GM23248 (cell line): Measurements from ENCODE around the gene CETP. TPM values are rescaled to one million over a fixed set of nuclear protein-coding genes. Genes with fewer than 3 reads are reported as not detected.

ENCODE experiments used
- DNase-seq: peaks from one replicate; pipeline ENCODE4 v3.0.0-alpha.2; 2015
- H2AFZ ChIP-seq: fragments of 200-600 bp; sonication (generic); 2 replicates; pipeline ENCODE4 v1.6.1; 2016; ENCODE audit warnings: antibody characterized with exemption
- H3F3A ChIP-seq: fragments of 200-600 bp; sonication (generic); 2 replicates; pipeline ENCODE4 v1.6.1; 2016; ENCODE audit warnings: mild to moderate bottlenecking, antibody characterized with exemption, mixed run types; ENCODE audit not compliant: insufficient read depth
- H3K27ac ChIP-seq: fragments of 200-600 bp; sonication (generic); 2 replicates; pipeline ENCODE4 v1.5.1; 2016; ENCODE audit warnings: mild to moderate bottlenecking
- H3K27me3 ChIP-seq: fragments of 200-600 bp; sonication (generic); replicated peaks from 2 replicates; pipeline ENCODE4 v1.6.1; 2016; ENCODE audit warnings: mild to moderate bottlenecking; ENCODE audit not compliant: insufficient read depth
- H3K36me3 ChIP-seq: fragments of 200-600 bp; sonication (generic); 2 replicates; pipeline ENCODE4 v1.6.1; 2016; ENCODE audit warnings: low read depth, mild to moderate bottlenecking
- H3K4me1 ChIP-seq: fragments of 200-600 bp; sonication (generic); 2 replicates; pipeline ENCODE4 v1.6.1; 2016; ENCODE audit warnings: mild to moderate bottlenecking; ENCODE audit not compliant: insufficient read depth
- H3K4me2 ChIP-seq: fragments of 200-600 bp; sonication (generic); one replicate; pipeline ENCODE4 v1.6.1; 2016; ENCODE audit warnings: mild to moderate bottlenecking; ENCODE audit not compliant: unreplicated experiment
- H3K4me3 ChIP-seq: fragments of 200-600 bp; sonication (generic); 2 replicates; pipeline ENCODE4 v1.5.1; 2016; ENCODE audit warnings: mild to moderate bottlenecking
- H3K79me2 ChIP-seq: fragments of 200-600 bp; sonication (generic); 2 replicates; pipeline ENCODE4 v1.6.1; 2016; ENCODE audit warnings: mild to moderate bottlenecking; ENCODE audit not compliant: insufficient read depth
- H3K9ac ChIP-seq: fragments of 200-600 bp; sonication (generic); 2 replicates; pipeline ENCODE4 v1.6.1; 2016; ENCODE audit warnings: mild to moderate bottlenecking
- H3K9me2 ChIP-seq: fragments of 200-600 bp; sonication (generic); 2 replicates; pipeline ENCODE4 v1.6.1; 2016; ENCODE audit warnings: mixed run types, mild to moderate bottlenecking, moderate library complexity; ENCODE audit not compliant: insufficient read depth
- H3K9me3 ChIP-seq: fragments of 200-600 bp; sonication (generic); one replicate; pipeline ENCODE4 v1.6.1; 2017; ENCODE audit warnings: low read depth
- H4K20me1 ChIP-seq: fragments of 200-600 bp; sonication (generic); 2 replicates; pipeline ENCODE4 v1.6.0; 2016; ENCODE audit not compliant: insufficient read depth
- EZH2 ChIP-seq: fragments of 200-600 bp; sonication (generic); IDR thresholded peaks from 2 replicates; pipeline ENCODE4 v1.6.1; 2018; ENCODE audit warnings: antibody characterized with exemption, mild to moderate bottlenecking; ENCODE audit not compliant: insufficient read depth, poor library complexity, severe bottlenecking
- EZH2phosphoT487 ChIP-seq: fragments of 200-600 bp; sonication (generic); IDR thresholded peaks from 2 replicates; pipeline ENCODE4 v1.6.1; 2018; ENCODE audit warnings: antibody characterized with exemption, moderate library complexity, mild to moderate bottlenecking, low read depth; ENCODE audit not compliant: insufficient read depth
- WGBS, 2 experiments: methylation state at CpG; one replicate each; pipeline ENCODE4 v1.1.6; 2015 to 2017; ENCODE audit warnings: low lambda C conversion rate in 2 of 2, low coverage in 1 of 2; ENCODE audit errors: missing lambda C conversion rate in 2 of 2; 5-methylcytosine and 5-hydroxymethylcytosine counted together
- in situ Hi-C: fragments of 300-500 bp; cut with MboI; formaldehyde crosslinking; loops from 2 replicates; pipeline ENCODE4 v1.15.0; 2020
- polyA plus RNA-seq: library from polyadenylated mRNA; unstranded; fragments of >200 nt; fragmentation: Nextera tagmentation; extraction: Ambion mirVana; gene quantifications from 2 replicates; pipeline ENCODE4 v1.2.1, GENCODE V29; 2016
- total RNA-seq: library from RNA; depleted of rRNA; stranded (reverse); fragments of >200 nt; shearing (Covaris generic); gene quantifications from 2 replicates; pipeline ENCODE4 v1.2.3, GENCODE V29; 2014

Gene CETP
- total and polyA plus RNA-seq, 2 experiments from 2014 or later: not detected

GRCh38 chr16:56993204-56993603 lies 31.5 kb downstream of the CETP start:
- H3K79me2 ChIP-seq: peaks cover 86% of the 10 kb centered on the region
- DNase-seq: no peak
- 75 to 91% methylated on average over 2 of the region's 2 CpGs for WGBS, 2 experiments

GRCh38 chr16:56994311-56994710 lies 32.6 kb downstream of the CETP start:
- Histone ChIP-seq H4K20me1 (no peaks in the 10 kb centered on the region), H3K27ac (no peak overlapping the region), H3K79me2 (peaks cover 97% of the 10 kb centered on the region), H3F3A (no peaks in the 10 kb centered on the region), H3K27me3 (no peaks in the 10 kb centered on the region), H3K4me1 (peaks cover 23% of the 10 kb centered on the region), H2AFZ (no peak overlapping the region), H3K4me2 (no peak overlapping the region), H3K36me3 (no peaks in the 10 kb centered on the region), H3K4me3 (no peak overlapping the region), H3K9ac (no peak overlapping the region), H3K9me2 (no peaks in the 10 kb centered on the region), H3K9me3 (no peaks in the 10 kb centered on the region)
- no peak for DNase-seq
- in situ Hi-C loops: no loop called here
- TF ChIP-seq EZH2phosphoT487 (no peak), EZH2 (no peak)
- 89 to 92% methylated on average over 5 of the region's 5 CpGs for WGBS, 2 experiments

More at GRCh38 chr16:56993204-56993603, 31.5 kb downstream of the CETP start:
- Histone ChIP-seq H3F3A (no peaks in the 10 kb centered on the region), H3K9me3 (no peaks in the 10 kb centered on the region), H3K9me2 (no peaks in the 10 kb centered on the region), H3K27ac (no peak overlapping the region), H3K4me1 (peaks cover 19% of the 10 kb centered on the region), H2AFZ (no peak overlapping the region), H3K4me3 (no peak overlapping the region), H3K9ac (no peak overlapping the region), H4K20me1 (no peaks in the 10 kb centered on the region), H3K27me3 (no peaks in the 10 kb centered on the region), H3K4me2 (no peak overlapping the region), H3K36me3 (no peaks in the 10 kb centered on the region)
- no peak for TF ChIP-seq EZH2
- TF ChIP-seq EZH2phosphoT487: no peak
- in situ Hi-C loops: no loop called here

- H3K4me1 ChIP-seq: peaks cover 30% of the 10 kb centered on the region
- H4K20me1 ChIP-seq: no peaks in the 10 kb centered on the region
- no peaks in the 10 kb centered on the region for H3K36me3 ChIP-seq
- H3K27ac ChIP-seq: no peak overlapping the region
- H3K9me2 ChIP-seq: no peaks in the 10 kb centered on the region
- no peak for TF ChIP-seq EZH2
- TF ChIP-seq EZH2phosphoT487: no peak
- no peaks in the 10 kb centered on the region for H3K27me3 ChIP-seq
- H3K9me3 ChIP-seq: no peaks in the 10 kb centered on the region
- H3F3A ChIP-seq: no peaks in the 10 kb centered on the region; the same call in 1 of the 2 replicates
- no peak overlapping the region for H3K4me3 ChIP-seq
- in situ Hi-C loops: no loop called here
- no peak for DNase-seq
- no peak overlapping the region for H2AFZ ChIP-seq
- H3K4me2 ChIP-seq: no peak overlapping the region
- 85 to 88% methylated on average over 12 of the region's 12 CpGs for WGBS, 2 experiments
- H3K79me2 ChIP-seq: peaks cover 98% of the 10 kb centered on the region
- no peak overlapping the region for H3K9ac ChIP-seq
These were observed 33.5 kb downstream of the CETP start for GRCh38 chr16:56995136-56995805.

- WGBS, 2 experiments: 96 to 100% methylated on average over 5 of the region's 5 CpGs
- H3K79me2 ChIP-seq: peaks cover 95% of the 10 kb centered on the region
- TF ChIP-seq EZH2phosphoT487: no peak
- TF ChIP-seq EZH2: no peak
These were observed 35.5 kb downstream of the CETP start for GRCh38 chr16:56997264-56997663.

More at GRCh38 chr16:56997264-56997663, 35.5 kb downstream of the CETP start:
- no peak overlapping the region for H3K4me2 ChIP-seq
- no peak for DNase-seq
- no peak overlapping the region for H3K27ac ChIP-seq
- H3K4me1 ChIP-seq: peaks cover 31% of the 10 kb centered on the region
- in situ Hi-C loops: no loop called here
- H3K36me3 ChIP-seq: no peaks in the 10 kb centered on the region
- H3F3A ChIP-seq: no peaks in the 10 kb centered on the region; the same call in 1 of the 2 replicates
- no peaks in the 10 kb centered on the region for H3K9me2 ChIP-seq
- H3K9me3 ChIP-seq: no peaks in the 10 kb centered on the region
- H4K20me1 ChIP-seq: no peaks in the 10 kb centered on the region
- H3K9ac ChIP-seq: no peak overlapping the region
- H2AFZ ChIP-seq: no peak overlapping the region
- H3K27me3 ChIP-seq: no peaks in the 10 kb centered on the region
- no peak overlapping the region for H3K4me3 ChIP-seq
